Lower leg skin (tissue), 3 donors: ENCODE measurements around the gene DIP2B.

Experiments used
- CTCF ChIP-seq, 3 donors: fragments of 450-650 bp; IDR thresholded peaks; one replicate each; pipeline ENCODE4 v1.5.1; 2016; ENCODE audit warnings: antibody characterized with exemption in 3 of 3, mild to moderate bottlenecking in 3 of 3, moderate library complexity in 2 of 3
- POLR2A ChIP-seq, 2 donors: fragments of 450-650 bp; IDR thresholded peaks; one replicate each; pipeline ENCODE4 v1.6.1; 2016 to 2017; ENCODE audit warnings: antibody characterized with exemption in 2 of 2, mild to moderate bottlenecking in 1 of 2, moderate library complexity in 1 of 2

GRCh38 chr12:50545786-50546185, 41.0 kb downstream of the DIP2B start:
- TF ChIP-seq CTCF (IDR thresholded peaks at IDR 0.05) = no peak
- no peak for TF ChIP-seq POLR2A (IDR thresholded peaks at IDR 0.05)
